HG03139 (cell line): Measurements from ENCODE around the gene MED26.
"Not testable (repeated sequence)": the region's sequence is repeated elsewhere in the genome, so short reads cannot be mapped to it uniquely, and the experiment has no call there.

Experiments
- ATAC-seq: cut with Tn5 transposase; IDR thresholded peaks from one replicate; pipeline ENCODE4 v1.9.1; 2021; ENCODE audit not compliant: unreplicated experiment

The MED26 gene

GRCh38 chr19:16628183-16628983, at the start of gene MED26:
MED26 (minus strand) TSS chr19:16628204; CDS start chr19:16627943, 261 bp downstream.
- peak; percentile 76 for ATAC-seq

GRCh38 chr19:16677055-16677454, 49.1 kb upstream of the MED26 start:
- ATAC-seq = no peak

GRCh38 chr19:16676101-16676798, 48.2 kb upstream of the MED26 start:
- ATAC-seq = no peak

- ATAC-seq = not testable (repeated sequence)
These were observed 45.8 kb upstream of the MED26 start for GRCh38 chr19:16673839-16674238.

- no peak for ATAC-seq
These were observed 45.2 kb upstream of the MED26 start for GRCh38 chr19:16673231-16673630.

- ATAC-seq = no peak
These were observed 43.8 kb upstream of the MED26 start for GRCh38 chr19:16671652-16672274.

GRCh38 chr19:16670291-16670690, 42.3 kb upstream of the MED26 start:
- no peak for ATAC-seq

- ATAC-seq = not testable (repeated sequence)
These were observed 40.7 kb upstream of the MED26 start for GRCh38 chr19:16668702-16669101.

GRCh38 chr19:16668176-16668575, 40.2 kb upstream of the MED26 start:
- ATAC-seq = no peak

GRCh38 chr19:16661480-16662034, 33.6 kb upstream of the MED26 start:
- ATAC-seq = no peak

- no peak for ATAC-seq
These were observed 32.9 kb upstream of the MED26 start, which contains the start of gene TMEM38A for GRCh38 chr19:16660763-16661479. TMEM38A (plus strand) TSS chr19:16661139; CDS start chr19:16661218, 79 bp downstream.

- ATAC-seq = peak; percentile 84
These were observed 32.1 kb upstream of the MED26 start, which contains the start of gene SMIM7 for GRCh38 chr19:16659832-16660708. SMIM7 (minus strand) TSS chr19:16660144; CDS start chr19:16660110, 34 bp downstream.

GRCh38 chr19:16659464-16659831, 31.4 kb upstream of the MED26 start:
- no peak for ATAC-seq

- no peak for ATAC-seq
These were observed 29.4 kb upstream of the MED26 start for GRCh38 chr19:16657384-16657783.

- no peak for ATAC-seq
These were observed 27.7 kb upstream of the MED26 start for GRCh38 chr19:16655727-16656126.

GRCh38 chr19:16654627-16655026, 26.6 kb upstream of the MED26 start:
- no peak for ATAC-seq

GRCh38 chr19:16654140-16654539, 26.1 kb upstream of the MED26 start:
- ATAC-seq = no peak

- no peak for ATAC-seq
These were observed 24.9 kb upstream of the MED26 start for GRCh38 chr19:16652854-16653253.

GRCh38 chr19:16651421-16652188, 23.6 kb upstream of the MED26 start:
- ATAC-seq = not testable (repeated sequence)
